ENCODE data around the gene LHFPL3.

GRCh38 chr7:104584620-104585019 is 256.2 kb downstream of the LHFPL3 start:
- TF ChIP-seq CTCF (IDR thresholded peaks at IDR 0.05) (no peak), POLR2A (IDR thresholded peaks at IDR 0.05) (no peak)

Measured in adrenal gland (tissue), 5 donors.